GM12801 (cell line): ENCODE measurements around the gene CHSY1.

Experiments used
- TF ChIP-seq, protein P1 (sequence below): IDR thresholded peaks from one replicate; pipeline ENCODE4 v1.5.1; 2011; ENCODE audit warnings: control low read depth; ENCODE audit not compliant: insufficient read length; ENCODE audit errors: extremely low read depth

The CHSY1 gene

GRCh38 chr15:101193120-101193644 lies 58.7 kb downstream of the CHSY1 start:
- TF ChIP-seq, protein P1, sequence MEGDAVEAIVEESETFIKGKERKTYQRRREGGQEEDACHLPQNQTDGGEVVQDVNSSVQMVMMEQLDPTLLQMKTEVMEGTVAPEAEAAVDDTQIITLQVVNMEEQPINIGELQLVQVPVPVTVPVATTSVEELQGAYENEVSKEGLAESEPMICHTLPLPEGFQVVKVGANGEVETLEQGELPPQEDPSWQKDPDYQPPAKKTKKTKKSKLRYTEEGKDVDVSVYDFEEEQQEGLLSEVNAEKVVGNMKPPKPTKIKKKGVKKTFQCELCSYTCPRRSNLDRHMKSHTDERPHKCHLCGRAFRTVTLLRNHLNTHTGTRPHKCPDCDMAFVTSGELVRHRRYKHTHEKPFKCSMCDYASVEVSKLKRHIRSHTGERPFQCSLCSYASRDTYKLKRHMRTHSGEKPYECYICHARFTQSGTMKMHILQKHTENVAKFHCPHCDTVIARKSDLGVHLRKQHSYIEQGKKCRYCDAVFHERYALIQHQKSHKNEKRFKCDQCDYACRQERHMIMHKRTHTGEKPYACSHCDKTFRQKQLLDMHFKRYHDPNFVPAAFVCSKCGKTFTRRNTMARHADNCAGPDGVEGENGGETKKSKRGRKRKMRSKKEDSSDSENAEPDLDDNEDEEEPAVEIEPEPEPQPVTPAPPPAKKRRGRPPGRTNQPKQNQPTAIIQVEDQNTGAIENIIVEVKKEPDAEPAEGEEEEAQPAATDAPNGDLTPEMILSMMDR, result no peak

- TF ChIP-seq, protein P1, result no peak
Measured at GRCh38 chr15:101192081-101192480, 59.8 kb downstream of the CHSY1 start.

DNA sequence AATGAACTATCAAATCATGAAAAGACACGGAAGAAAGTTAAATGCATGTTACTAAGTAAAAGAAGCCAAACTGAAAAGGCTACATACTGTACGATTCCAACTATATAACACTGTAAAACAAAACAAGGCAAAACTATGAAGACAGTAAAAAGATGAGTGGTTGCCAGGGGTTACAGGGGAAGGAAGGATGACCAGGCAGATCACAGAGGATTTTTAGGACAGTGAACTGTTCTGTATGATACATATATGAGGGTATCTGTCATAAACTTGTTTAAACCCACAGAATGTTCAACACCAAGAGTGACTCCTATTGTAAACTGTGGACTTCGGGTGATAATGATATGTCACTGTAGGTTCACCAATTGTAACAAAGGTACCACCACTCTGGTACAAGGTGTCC lies 60.6 kb downstream of the CHSY1 start:
- TF ChIP-seq, protein P1, result no peak

GRCh38 chr15:101190092-101190595 lies 61.7 kb downstream of the CHSY1 start:
- TF ChIP-seq, protein P1, result no peak

DNA sequence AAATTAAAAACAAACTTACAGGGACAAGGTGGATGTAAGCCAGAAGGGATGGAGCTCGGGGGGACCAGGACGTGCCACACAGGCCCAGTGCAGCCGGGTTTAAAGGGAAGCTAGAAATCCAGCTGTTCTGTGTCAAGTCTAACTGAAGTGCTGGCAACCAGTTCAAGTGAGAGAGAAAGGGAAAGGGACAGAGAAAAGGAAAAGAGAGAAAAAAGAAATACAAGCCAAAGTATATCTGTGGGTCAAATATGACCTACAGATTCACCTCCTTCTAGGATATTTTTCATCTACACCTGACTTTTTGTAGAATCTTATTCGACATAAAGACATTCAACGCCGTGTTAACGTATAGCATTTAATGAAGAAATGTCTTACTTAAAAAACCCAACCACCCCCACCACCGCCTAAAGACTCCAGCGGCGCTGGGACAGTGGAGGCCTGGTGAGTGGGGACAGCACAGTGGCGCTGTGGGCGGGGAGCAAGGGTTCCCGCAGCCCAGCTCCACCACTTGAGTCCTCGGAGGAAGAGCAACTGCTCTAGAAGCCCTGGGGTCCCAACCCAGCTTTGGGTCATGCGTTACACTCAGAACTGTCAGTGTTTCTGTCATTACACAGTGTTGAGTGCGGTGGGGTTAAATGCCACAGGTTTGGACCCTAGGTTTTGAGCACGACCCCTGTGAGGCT lies 62.3 kb downstream of the CHSY1 start:
- TF ChIP-seq, protein P1, result no peak

DNA sequence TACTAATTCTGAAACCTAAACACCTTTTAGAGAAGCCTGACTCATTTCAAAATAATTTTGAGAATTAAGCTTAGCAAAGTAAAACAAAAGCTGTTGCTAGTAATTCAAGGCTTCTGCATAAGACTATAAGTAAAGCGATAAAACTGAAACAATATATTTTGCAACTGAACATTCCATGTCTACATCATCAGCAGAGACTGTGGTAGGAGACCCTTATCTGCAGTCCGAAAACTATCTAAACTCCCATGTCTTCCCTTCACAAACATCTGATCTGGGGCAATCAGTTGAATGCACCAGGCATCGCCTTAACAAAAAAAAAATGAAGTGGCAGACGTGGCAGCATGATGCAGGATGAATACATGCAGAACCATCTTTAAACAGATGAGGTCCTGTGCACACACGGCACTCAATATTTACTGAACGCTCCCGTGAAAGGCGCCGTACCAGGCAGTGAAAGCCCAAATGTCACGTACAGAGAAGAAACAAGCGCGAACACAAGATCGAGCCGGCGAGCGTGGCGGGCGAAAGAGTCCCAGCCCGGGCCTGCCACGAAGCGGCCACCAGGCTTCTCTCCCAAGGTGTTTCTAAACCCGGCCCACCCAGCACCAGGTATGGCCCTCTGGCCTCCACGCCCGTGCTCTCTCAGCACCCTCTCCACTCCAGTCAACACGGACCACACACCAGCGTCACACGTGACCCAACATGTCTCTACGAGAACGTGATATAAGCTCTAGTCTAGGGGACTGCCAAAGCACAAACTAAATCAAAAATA lies 63.0 kb downstream of the CHSY1 start:
- TF ChIP-seq, protein P1, result no peak

GRCh38 chr15:101187820-101188636 lies 63.8 kb downstream of the CHSY1 start:
- TF ChIP-seq, protein P1, result no peak
